ENCODE data around the gene PRR19. TPM values are rescaled to one million over a fixed set of nuclear protein-coding genes. Genes with fewer than 3 reads are reported as not detected.

PRR19 gene
- total RNA-seq, 1 donor from 2014 or later: 1.2 TPM

- no peak for DNase-seq
Observed at GRCh38 chr19:42353341-42354015, 51.5 kb downstream of the PRR19 start.

GRCh38 chr19:42355896-42356295 is 54.0 kb downstream of the PRR19 start:
- DNase-seq: no peak

GRCh38 chr19:42356686-42357085 is 54.8 kb downstream of the PRR19 start:
- DNase-seq: no peak

- no peak for DNase-seq
Observed at GRCh38 chr19:42357290-42357689, 55.4 kb downstream of the PRR19 start.

Other genes starting within 250 kb of the PRR19 start
- 0.05 and 0.17 TPM in 2 replicates for gene GRIK5, start 231.9 kb upstream of the PRR19 start, total RNA-seq
- 17.3 and 17.4 TPM in 2 replicates for gene ZNF574, start 226.0 kb upstream of the PRR19 start, total RNA-seq
- 0.17 and 0.56 TPM in 2 replicates for gene POU2F2, start 169.7 kb upstream of the PRR19 start, total RNA-seq
- 27.3 and 29.4 TPM in 2 replicates for gene DEDD2, start 84.5 kb upstream of the PRR19 start, total RNA-seq
- gene ZNF526, start 81.8 kb upstream of the PRR19 start, total RNA-seq: 8.7 and 9.3 TPM in 2 replicates
- 16.7 and 28.0 TPM in 2 replicates for gene GSK3A, start 59.5 kb upstream of the PRR19 start, total RNA-seq
- 32.7 and 42.4 TPM in 2 replicates for gene ERF, start 47.0 kb upstream of the PRR19 start, total RNA-seq
- 20.6 and 39.7 TPM in 2 replicates for gene CIC, start 32.9 kb upstream of the PRR19 start, total RNA-seq
- gene PAFAH1B3, start 492 bp downstream of the PRR19 start, total RNA-seq: 38.5 and 40.2 TPM in 2 replicates
- 0.09 TPM in 1 of 2 replicates, not detected in the other for gene TMEM145, start 11.2 kb downstream of the PRR19 start, total RNA-seq
- gene MEGF8, start 23.5 kb downstream of the PRR19 start, total RNA-seq: 43.1 and 60.8 TPM in 2 replicates
- not detected in 2 replicates for gene CNFN, start 88.2 kb downstream of the PRR19 start, total RNA-seq
- 10.8 and 12.1 TPM in 2 replicates for gene LIPE, start 125.3 kb downstream of the PRR19 start, total RNA-seq
- not detected in 2 replicates for gene CXCL17, start 140.8 kb downstream of the PRR19 start, total RNA-seq
- 24.5 and 27.5 TPM in 2 replicates for gene CEACAM1, start 226.3 kb downstream of the PRR19 start, total RNA-seq